Measurements from ENCODE around the gene P2RX6. TPM values are rescaled to one million over a fixed set of nuclear protein-coding genes. Genes with fewer than 3 reads are reported as not detected.
"Not testable (repeated sequence)": the region's sequence is repeated elsewhere in the genome, so short reads cannot be mapped to it uniquely, and the experiment has no call there.

Gene P2RX6
- polyA plus RNA-seq, 1 experiment: 2.0 TPM

DNA sequence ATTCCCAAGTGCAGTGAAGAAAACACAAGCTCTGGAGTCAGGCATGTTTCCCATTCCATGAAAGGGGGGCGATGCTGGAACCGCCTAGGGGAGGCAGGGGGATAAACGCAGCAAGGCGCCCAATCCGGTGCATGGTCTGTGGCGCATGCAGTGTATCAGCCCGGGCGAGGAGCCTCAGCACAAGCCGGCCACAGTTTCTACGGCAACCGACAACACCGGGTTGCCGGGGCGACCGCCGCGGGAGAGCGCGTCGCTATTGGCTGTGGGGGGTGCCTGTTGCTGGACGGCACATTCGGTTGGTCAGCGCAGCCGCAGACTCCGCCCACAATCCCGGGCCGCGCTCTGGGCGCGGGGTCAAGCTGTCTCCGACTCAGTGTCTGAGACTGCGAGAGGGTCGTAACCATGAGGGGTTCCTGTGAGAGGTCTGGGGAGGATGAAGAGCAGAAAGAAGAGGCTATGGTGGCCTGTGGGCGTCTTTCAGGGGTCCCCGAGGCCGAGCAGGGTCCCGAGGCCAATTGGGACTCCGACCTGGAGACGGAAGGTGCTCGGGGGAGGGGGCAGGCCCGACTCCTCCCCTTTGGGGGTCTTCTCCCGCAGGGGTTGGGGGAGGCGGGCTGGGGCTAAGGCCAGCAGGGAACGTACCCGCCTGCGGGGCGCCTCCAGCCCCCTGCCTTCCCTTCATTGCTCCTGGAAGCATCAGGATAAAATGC, 30.8 kb downstream of the P2RX6 start, which contains the start of gene LRRC74B:
LRRC74B (plus strand) TSS at position 362 of the 710 bp plus-strand sequence; CDS start at position 403, 41 bp downstream.
- H3K27me3 ChIP-seq (ENCODE audit: control insufficient read depth, insufficient read depth, low read length): no peaks in the 10 kb centered on the region
- ChIA-PET POLR2A (no interaction called here), CTCF (interaction anchor here (1.1 kb wide), 1 partner anchor 57 kb away, joined by 4 read pairs; no protein-coding TSS in a partner anchor)
- TF ChIP-seq, protein P1, sequence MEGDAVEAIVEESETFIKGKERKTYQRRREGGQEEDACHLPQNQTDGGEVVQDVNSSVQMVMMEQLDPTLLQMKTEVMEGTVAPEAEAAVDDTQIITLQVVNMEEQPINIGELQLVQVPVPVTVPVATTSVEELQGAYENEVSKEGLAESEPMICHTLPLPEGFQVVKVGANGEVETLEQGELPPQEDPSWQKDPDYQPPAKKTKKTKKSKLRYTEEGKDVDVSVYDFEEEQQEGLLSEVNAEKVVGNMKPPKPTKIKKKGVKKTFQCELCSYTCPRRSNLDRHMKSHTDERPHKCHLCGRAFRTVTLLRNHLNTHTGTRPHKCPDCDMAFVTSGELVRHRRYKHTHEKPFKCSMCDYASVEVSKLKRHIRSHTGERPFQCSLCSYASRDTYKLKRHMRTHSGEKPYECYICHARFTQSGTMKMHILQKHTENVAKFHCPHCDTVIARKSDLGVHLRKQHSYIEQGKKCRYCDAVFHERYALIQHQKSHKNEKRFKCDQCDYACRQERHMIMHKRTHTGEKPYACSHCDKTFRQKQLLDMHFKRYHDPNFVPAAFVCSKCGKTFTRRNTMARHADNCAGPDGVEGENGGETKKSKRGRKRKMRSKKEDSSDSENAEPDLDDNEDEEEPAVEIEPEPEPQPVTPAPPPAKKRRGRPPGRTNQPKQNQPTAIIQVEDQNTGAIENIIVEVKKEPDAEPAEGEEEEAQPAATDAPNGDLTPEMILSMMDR (IDR thresholded peaks at IDR 0.05; ENCODE audit: insufficient read depth, low read depth, low read length): no peak
- peak; percentile 64 for DNase-seq (ENCODE audit: low read depth)
- H3K36me3 ChIP-seq (ENCODE audit: control insufficient read depth, insufficient read depth, low read length): no peaks in the 10 kb centered on the region
- peak within 1 kb of the TSS; percentile 44 for H3K4me3 ChIP-seq (ENCODE audit: low read depth, low read length)

DNA sequence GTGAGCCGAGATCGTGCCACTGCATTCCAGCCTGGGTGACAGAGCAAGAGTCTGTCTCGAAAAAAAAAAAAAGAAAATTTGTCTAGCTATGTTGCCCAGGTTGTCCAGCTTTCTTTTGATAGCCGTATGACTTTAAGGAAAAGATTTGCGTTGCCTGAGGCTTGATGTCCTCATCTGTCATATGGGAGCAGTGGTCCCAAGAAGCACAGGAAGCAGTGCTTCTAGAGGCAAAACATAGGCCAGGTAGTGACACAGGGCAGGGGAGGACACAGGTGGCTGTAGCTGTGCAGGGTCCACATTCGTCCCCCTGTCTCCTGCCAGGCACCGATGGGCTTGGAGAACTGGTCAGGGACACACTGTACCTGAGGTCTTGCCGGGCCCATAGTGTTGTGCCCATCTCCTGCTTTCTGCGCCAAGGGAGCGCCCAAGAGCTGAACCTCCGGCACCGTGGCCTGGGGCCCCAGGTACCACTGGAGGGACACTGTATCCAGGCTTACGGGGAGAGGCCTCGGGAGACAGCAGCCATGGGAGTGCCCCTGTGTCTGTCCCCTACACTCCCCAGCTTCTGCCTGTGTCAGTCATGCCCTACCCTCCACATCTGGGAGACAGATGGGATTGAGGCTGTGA, 32.2 kb downstream of the P2RX6 start:
- no peak for DNase-seq (ENCODE audit: low read depth)
- Histone ChIP-seq H3K27me3 (ENCODE audit: control insufficient read depth, insufficient read depth, low read length) (no peaks in the 10 kb centered on the region), H3K36me3 (ENCODE audit: control insufficient read depth, insufficient read depth, low read length) (no peaks in the 10 kb centered on the region), H3K4me3 (ENCODE audit: low read depth, low read length) (no peak overlapping the region)
- TF ChIP-seq, protein P1 (IDR thresholded peaks at IDR 0.05; ENCODE audit: insufficient read depth, low read depth, low read length): no peak
- POLR2A ChIA-PET: no interaction called here
- CTCF ChIA-PET: interaction anchor here (1.0 kb wide), 1 partner anchor 45 kb away, joined by 4 read pairs; no protein-coding TSS in a partner anchor

DNA sequence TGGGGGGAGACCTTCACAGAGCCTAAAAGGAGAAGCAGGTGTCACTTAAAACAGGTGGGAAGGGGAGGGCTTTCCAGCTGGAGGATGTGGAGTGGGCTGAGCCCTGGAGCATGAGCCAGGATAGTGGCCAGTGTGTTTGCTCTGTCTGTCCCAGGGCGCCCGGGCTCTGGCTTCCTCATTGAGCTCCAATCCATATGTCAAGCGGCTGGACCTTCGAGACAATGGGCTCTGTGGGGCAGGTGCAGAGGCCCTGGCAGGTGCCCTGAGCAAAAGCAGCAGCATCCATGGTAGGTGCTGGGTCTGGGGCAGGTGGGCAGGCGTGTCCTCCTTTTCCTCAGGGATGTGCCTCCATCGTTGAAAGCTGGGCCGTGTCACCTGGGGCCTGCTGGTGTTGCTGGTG, 32.8 kb downstream of the P2RX6 start:
- TF ChIP-seq, protein P1 (IDR thresholded peaks at IDR 0.05; ENCODE audit: insufficient read depth, low read depth, low read length): no peak
- no peaks in the 10 kb centered on the region for H3K36me3 ChIP-seq (ENCODE audit: control insufficient read depth, insufficient read depth, low read length)
- DNase-seq (ENCODE audit: low read depth): no peak
- POLR2A ChIA-PET: no interaction called here
- no peaks in the 10 kb centered on the region for H3K27me3 ChIP-seq (ENCODE audit: control insufficient read depth, insufficient read depth, low read length)
- CTCF ChIA-PET: interaction anchor here (1.0 kb wide), 1 partner anchor 45 kb away, joined by 4 read pairs; no protein-coding TSS in a partner anchor
- no peak overlapping the region for H3K4me3 ChIP-seq (ENCODE audit: low read depth, low read length)

DNA sequence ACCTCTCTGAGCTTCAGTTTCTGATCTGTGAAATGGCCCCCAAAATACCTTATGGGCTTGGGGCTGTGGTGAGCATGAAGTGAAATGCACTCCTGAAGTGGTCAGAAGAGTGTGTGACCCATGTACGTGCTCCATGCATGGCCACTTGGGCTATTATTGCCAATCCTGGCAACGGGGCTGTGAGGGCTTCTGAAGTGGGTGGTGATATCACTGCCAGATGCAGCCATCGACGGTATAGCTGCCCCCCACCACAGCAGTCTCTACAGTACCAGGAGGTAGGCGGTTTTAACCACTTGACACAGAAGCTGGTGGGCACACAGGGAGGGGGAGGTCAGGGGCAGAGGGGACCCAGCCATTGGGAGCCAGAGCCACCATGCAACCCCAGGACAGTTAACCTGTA, 33.5 kb downstream of the P2RX6 start:
- H3K27me3 ChIP-seq (ENCODE audit: control insufficient read depth, insufficient read depth, low read length); DNase-seq (ENCODE audit: low read depth); POLR2A ChIA-PET; H3K36me3 ChIP-seq (ENCODE audit: control insufficient read depth, insufficient read depth, low read length); H3K4me3 ChIP-seq (ENCODE audit: low read depth, low read length): not testable (repeated sequence)
- CTCF ChIA-PET: interaction anchor here (0.7 kb wide), 1 partner anchor 468 kb away, joined by 3 read pairs; no protein-coding TSS in a partner anchor

DNA sequence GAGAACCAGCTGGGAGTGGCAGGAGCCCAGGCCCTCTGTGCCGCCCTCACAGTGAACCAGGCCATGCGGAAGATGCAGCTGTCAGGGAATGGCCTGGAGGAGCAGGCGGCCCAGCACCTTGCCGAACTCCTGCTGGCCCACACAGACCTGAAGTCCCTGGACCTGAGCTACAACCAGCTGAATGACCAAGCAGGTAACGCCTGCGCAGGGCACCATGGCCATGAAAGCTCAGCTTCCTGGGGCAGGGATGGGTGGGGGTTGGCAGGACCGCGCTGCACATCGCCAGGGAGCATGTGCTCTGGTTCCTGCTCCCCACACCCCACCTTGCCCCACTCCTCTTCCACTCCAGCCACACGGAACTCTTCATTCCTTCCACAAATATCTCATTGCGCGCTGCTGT, 34.0 kb downstream of the P2RX6 start:
- DNase-seq (ENCODE audit: low read depth); CTCF ChIA-PET; H3K27me3 ChIP-seq (ENCODE audit: control insufficient read depth, insufficient read depth, low read length); POLR2A ChIA-PET; H3K4me3 ChIP-seq (ENCODE audit: low read depth, low read length); H3K36me3 ChIP-seq (ENCODE audit: control insufficient read depth, insufficient read depth, low read length): not testable (repeated sequence)

DNA sequence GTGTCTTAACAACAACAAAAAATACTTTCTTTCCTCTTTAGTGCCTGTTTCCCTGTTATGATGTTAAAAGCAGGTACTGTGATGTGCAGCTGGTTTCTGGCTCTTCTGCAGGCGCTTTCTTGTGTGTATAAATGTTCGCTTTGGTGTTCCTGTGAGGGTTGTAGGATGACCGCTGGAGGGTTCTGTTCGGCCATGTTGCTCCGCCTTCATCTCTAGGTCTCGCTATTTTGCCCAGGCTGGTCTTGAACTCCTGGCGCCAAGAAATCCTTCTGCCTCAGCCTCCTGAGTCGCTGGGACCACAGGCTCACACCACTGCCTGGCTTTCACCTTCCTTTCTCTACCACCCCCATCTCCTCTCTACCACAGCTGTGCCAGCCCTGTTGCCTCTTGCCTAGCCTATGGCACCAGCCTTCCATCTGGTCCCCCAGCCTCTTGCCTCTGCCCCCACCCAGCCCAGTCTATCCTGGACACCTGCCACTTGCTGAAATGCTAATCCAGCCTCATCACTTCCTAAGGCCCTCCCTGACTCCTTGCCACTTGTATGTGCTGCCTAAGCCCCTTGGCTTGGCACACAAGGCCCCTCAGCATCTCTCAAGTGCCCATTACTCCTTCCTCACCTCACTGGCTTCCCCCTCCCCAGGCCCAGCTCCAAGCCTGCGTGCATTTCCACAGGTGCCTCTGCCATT, 36.3 kb downstream of the P2RX6 start:
- Histone ChIP-seq H3K27me3 (ENCODE audit: control insufficient read depth, insufficient read depth, low read length) (no peaks in the 10 kb centered on the region), H3K4me3 (ENCODE audit: low read depth, low read length) (no peak overlapping the region), H3K36me3 (ENCODE audit: control insufficient read depth, insufficient read depth, low read length) (no peaks in the 10 kb centered on the region)
- DNase-seq (ENCODE audit: low read depth): no peak
- TF ChIP-seq, protein P1 (IDR thresholded peaks at IDR 0.05; ENCODE audit: insufficient read depth, low read depth, low read length): no peak
- ChIA-PET CTCF (no interaction called here), POLR2A (no interaction called here)
